Measurements from ENCODE around the gene PRR33.

The PRR33 gene

DNA sequence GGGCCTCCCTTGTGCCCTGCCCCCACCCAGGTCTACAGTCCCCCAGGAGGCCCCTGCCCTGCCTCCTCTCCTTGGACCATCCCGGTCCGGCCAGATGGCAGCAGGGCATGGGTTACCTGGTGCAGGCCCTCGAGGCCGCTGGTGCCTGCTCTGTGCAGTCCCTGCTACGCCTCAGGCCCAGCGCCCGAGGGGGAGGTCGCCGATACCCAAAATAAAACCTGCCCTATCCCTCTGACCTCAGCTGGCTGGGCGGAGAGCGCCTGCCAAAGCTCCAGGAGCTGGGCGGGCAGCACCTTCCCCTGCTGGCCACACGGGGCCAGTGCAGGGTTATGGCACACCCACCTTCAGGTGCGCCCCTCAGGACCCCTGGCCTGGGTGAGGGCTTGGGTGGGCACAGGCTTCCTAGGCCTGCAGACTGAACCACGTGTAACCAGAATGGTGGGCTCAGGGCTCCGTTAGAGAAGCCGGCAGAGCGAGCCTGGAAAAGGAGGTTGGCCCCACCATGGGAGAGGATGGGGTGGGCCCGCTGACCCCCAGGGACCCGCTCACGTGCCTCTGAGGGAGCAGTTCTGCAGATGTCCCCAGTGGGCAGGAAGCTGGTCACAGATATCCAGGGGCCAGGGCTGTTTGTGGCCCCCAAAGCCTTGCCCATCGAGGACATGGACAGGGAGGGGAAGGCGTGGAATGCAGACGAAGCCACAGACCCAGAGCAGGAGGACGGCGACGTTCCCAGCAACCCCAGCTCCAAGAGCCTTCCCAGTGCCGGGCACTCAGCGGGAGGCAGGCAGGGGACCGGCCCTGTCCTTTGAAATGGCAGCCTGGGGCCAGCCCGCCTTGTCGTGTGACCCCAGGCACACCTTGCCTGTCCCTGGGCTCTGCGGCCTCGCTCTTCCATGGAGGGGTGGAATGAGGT is 26.1 kb upstream of the PRR33 start:
- Histone ChIP-seq H3K4me3 (ENCODE audit: insufficient read length, low read depth) (no peak overlapping the region), H3K27me3 (ENCODE audit: insufficient read depth, insufficient read length) (peaks cover 4% of the 10 kb centered on the region), H3K9ac (ENCODE audit: insufficient read length, low read depth) (no peak overlapping the region), H3K9me3 (ENCODE audit: insufficient read depth, low read length) (no peaks in the 10 kb centered on the region), H3K4me1 (ENCODE audit: insufficient read depth, insufficient read length) (peaks cover 19% of the 10 kb centered on the region), H3K36me3 (ENCODE audit: insufficient read depth, insufficient read length, low read length) (no peaks in the 10 kb centered on the region)
- TF ChIP-seq YY1 (IDR thresholded peaks at IDR 0.05; ENCODE audit: insufficient read depth, insufficient read length): no peak
- TF ChIP-seq ZNF274 (IDR thresholded peaks at IDR 0.05; ENCODE audit: low read depth, low read length): no peak
- TF ChIP-seq SUZ12 (IDR thresholded peaks at IDR 0.05; ENCODE audit: extremely low read depth, insufficient read depth, insufficient read length): no peak
- no peak for DNase-seq (ENCODE audit: low read depth, low spot score)

DNA sequence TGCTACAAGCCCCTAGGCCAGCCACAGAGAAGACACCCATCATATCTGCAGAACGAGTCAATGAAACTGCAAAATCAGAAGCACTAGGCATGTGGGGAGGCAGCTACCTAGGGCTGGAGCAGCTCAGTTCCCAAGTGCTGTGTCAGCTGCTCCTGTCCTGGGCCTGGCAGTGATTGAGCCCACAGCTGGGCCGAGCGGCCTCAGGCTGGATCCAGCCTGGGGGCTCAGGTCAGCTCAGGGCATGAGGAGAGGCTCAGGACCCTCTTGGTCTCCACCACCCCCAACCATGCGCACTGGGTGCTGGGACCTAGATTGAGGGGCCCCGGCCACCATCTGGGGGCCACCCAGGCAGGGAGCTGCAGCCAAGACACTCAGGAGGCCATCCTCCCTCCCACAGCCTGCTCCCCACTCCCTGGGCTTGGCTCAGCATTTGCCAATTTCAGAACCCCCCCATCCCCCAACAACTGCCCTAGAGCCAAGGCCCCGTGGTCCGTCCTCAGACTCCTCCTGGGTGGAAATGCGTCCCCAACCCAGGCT is 25.4 kb upstream of the PRR33 start:
- Histone ChIP-seq H3K27me3 (ENCODE audit: insufficient read depth, insufficient read length) (peaks cover 4% of the 10 kb centered on the region), H3K36me3 (ENCODE audit: insufficient read depth, insufficient read length, low read length) (no peaks in the 10 kb centered on the region), H3K9me3 (ENCODE audit: insufficient read depth, low read length) (no peaks in the 10 kb centered on the region), H3K4me3 (ENCODE audit: insufficient read length, low read depth) (no peak overlapping the region), H3K9ac (ENCODE audit: insufficient read length, low read depth) (peak overlapping the region; percentile 46), H3K4me1 (ENCODE audit: insufficient read depth, insufficient read length) (peaks cover 16% of the 10 kb centered on the region)
- no peak for TF ChIP-seq YY1 (IDR thresholded peaks at IDR 0.05; ENCODE audit: insufficient read depth, insufficient read length)
- TF ChIP-seq SUZ12 (IDR thresholded peaks at IDR 0.05; ENCODE audit: extremely low read depth, insufficient read depth, insufficient read length): no peak
- TF ChIP-seq ZNF274 (IDR thresholded peaks at IDR 0.05; ENCODE audit: low read depth, low read length): no peak
- DNase-seq (ENCODE audit: low read depth, low spot score): no peak

DNA sequence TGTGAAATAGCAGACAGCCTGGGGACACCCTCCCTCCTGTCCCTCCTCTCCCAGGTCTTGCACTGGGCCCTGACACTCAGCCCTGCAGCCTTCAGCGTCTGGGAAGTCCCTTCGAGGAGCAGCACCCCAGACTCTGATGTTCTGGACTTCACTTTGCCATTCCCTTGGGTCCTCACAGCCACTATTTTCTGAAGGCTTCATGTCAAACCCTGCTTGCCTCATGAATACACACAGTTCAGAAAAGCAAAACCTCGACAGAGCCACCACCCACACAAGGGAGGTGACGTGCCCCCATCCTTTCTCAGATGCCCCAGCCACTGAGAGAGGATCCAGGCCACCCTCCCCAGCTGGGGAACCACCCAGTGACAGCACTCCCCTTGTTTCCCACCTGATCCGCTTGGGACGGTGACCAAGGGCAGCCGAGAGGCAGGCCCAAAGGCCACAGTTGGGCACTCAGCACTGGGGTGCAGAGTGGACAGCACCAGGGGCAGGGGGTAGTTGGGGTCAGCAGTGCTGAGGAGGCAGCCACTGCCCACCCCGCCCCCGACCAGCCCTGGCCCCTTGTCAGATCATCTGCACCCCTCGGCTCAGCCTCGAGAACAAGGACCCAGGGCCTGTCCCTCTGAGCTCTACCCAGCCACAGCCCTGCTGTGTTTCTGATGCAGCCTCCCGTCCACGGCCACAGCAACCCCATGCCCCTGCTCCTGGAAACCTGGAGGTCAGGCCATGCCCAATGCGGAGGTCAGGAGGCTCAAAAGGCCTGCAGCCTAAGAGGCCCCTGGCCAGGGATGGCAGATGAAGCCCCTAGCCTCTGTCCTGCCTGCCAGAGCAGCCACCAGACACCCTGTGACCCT is 24.7 kb upstream of the PRR33 start:
- TF ChIP-seq YY1 (IDR thresholded peaks at IDR 0.05; ENCODE audit: insufficient read depth, insufficient read length) (no peak), SUZ12 (IDR thresholded peaks at IDR 0.05; ENCODE audit: extremely low read depth, insufficient read depth, insufficient read length) (no peak)
- H3K27me3 ChIP-seq (ENCODE audit: insufficient read depth, insufficient read length): peaks cover 4% of the 10 kb centered on the region
- no peak overlapping the region for H3K4me3 ChIP-seq (ENCODE audit: insufficient read length, low read depth)
- DNase-seq (ENCODE audit: low read depth, low spot score): no peak
- no peaks in the 10 kb centered on the region for H3K36me3 ChIP-seq (ENCODE audit: insufficient read depth, insufficient read length, low read length)
- H3K9me3 ChIP-seq (ENCODE audit: insufficient read depth, low read length): no peaks in the 10 kb centered on the region
- peaks cover 16% of the 10 kb centered on the region for H3K4me1 ChIP-seq (ENCODE audit: insufficient read depth, insufficient read length)
- peak overlapping the region; percentile 46 for H3K9ac ChIP-seq (ENCODE audit: insufficient read length, low read depth)

DNA sequence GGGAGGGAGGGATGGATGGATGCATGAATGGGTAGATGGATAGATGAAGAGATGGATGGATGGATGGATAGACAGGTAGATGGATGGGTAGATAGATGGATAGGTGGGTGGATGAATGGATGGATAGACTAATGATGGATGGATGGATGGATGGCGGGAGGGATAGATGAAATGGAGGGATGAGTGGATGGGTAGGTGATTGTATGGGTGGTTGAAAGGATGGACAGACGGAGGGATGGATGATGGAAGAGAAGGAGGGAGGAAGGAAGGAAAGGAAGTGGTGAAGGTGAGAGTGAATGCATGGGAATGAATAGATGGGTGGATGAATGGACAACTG is 24.1 kb upstream of the PRR33 start:
- no peaks in the 10 kb centered on the region for H3K9me3 ChIP-seq (ENCODE audit: insufficient read depth, low read length)
- peaks cover 4% of the 10 kb centered on the region for H3K27me3 ChIP-seq (ENCODE audit: insufficient read depth, insufficient read length)
- no peak overlapping the region for H3K9ac ChIP-seq (ENCODE audit: insufficient read length, low read depth)
- H3K36me3 ChIP-seq (ENCODE audit: insufficient read depth, insufficient read length, low read length): no peaks in the 10 kb centered on the region
- no peak overlapping the region for H3K4me3 ChIP-seq (ENCODE audit: insufficient read length, low read depth)
- DNase-seq (ENCODE audit: low read depth, low spot score): no peak
- H3K4me1 ChIP-seq (ENCODE audit: insufficient read depth, insufficient read length): peaks cover 13% of the 10 kb centered on the region
- TF ChIP-seq SUZ12 (IDR thresholded peaks at IDR 0.05; ENCODE audit: extremely low read depth, insufficient read depth, insufficient read length) (no peak), YY1 (IDR thresholded peaks at IDR 0.05; ENCODE audit: insufficient read depth, insufficient read length) (no peak), ZNF274 (IDR thresholded peaks at IDR 0.05; ENCODE audit: low read depth, low read length) (no peak)

DNA sequence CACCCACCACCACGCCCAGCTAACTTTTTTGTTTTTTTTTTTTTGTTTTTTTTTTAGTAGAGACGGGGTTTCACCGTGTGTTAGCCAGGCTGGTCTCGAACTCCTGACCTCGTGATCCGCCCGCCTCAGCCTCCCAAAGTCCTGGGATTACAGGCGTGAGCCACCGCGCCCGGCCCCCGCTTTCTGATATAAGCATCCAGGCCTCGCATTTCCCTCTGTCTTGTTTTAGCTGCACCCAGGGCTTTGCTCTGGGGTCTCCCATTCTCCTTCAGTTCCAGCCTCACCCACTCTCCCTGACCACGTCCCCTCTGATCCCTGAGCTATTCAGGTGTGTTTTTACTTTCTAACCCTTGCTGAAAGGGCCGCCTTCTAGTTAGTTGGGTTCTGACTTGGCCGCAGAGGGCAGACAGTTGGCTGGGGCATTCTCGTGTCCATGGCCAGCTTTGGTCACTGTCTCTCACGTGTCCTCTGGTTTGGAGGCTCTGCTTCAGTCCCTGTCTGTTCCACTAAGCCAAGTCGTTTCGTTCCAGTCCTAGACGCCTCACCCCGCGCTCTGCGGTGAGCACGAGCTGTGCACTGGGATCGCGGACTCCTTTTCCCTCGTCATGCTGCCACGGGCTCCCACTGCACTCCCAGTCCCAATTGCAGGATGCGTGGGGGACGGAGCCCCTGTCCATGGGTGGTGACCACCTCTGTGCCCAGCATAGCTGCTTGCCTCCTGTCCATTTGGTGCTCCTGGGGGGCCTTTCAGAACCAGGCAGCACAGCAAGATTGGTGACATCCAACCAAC is 21.8 kb upstream of the PRR33 start:
- no peak overlapping the region for H3K9ac ChIP-seq (ENCODE audit: insufficient read length, low read depth)
- H3K27me3 ChIP-seq (ENCODE audit: insufficient read depth, insufficient read length): peaks cover 4% of the 10 kb centered on the region
- H3K9me3 ChIP-seq (ENCODE audit: insufficient read depth, low read length): no peaks in the 10 kb centered on the region
- H3K36me3 ChIP-seq (ENCODE audit: insufficient read depth, insufficient read length, low read length): no peaks in the 10 kb centered on the region
- H3K4me1 ChIP-seq (ENCODE audit: insufficient read depth, insufficient read length): peaks cover 13% of the 10 kb centered on the region
- no peak overlapping the region for H3K4me3 ChIP-seq (ENCODE audit: insufficient read length, low read depth)
- TF ChIP-seq SUZ12 (IDR thresholded peaks at IDR 0.05; ENCODE audit: extremely low read depth, insufficient read depth, insufficient read length) (no peak), YY1 (IDR thresholded peaks at IDR 0.05; ENCODE audit: insufficient read depth, insufficient read length) (no peak), ZNF274 (IDR thresholded peaks at IDR 0.05; ENCODE audit: low read depth, low read length) (no peak)
- DNase-seq (ENCODE audit: low read depth, low spot score): no peak

DNA sequence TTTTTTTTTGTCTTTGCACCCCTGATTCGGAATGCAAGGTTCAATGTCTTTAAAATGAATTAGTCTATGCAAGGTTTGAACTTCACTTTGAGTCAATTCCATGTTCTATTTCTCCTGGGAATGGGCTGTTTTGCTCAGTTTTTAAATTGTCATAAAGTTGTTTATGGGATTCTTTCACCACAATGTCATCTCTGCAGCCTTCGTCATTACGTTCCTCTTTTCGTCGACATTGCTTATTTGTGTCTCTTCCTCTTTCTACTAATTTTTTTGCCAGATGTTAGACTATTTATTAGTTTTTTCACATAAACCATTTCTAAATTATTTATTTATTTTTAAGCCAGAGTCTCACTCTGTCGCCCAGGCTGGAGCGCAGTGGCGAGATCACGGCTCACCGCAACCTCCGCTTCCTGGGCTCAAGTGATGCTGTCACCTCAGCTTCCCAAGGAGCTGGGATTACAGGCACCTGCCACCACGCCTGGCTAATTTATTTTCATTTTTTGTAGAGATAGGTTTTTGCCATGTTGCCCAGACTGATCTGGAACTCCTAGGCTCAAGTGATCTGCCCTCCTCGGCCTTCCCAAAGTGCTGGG is 20.7 kb upstream of the PRR33 start:
- Histone ChIP-seq H3K27me3 (ENCODE audit: insufficient read depth, insufficient read length) (peaks cover 4% of the 10 kb centered on the region), H3K9ac (ENCODE audit: insufficient read length, low read depth) (no peak overlapping the region), H3K36me3 (ENCODE audit: insufficient read depth, insufficient read length, low read length) (no peaks in the 10 kb centered on the region), H3K4me1 (ENCODE audit: insufficient read depth, insufficient read length) (peaks cover 8% of the 10 kb centered on the region), H3K9me3 (ENCODE audit: insufficient read depth, low read length) (no peaks in the 10 kb centered on the region), H3K4me3 (ENCODE audit: insufficient read length, low read depth) (no peak overlapping the region)
- TF ChIP-seq YY1 (IDR thresholded peaks at IDR 0.05; ENCODE audit: insufficient read depth, insufficient read length): no peak
- TF ChIP-seq SUZ12 (IDR thresholded peaks at IDR 0.05; ENCODE audit: extremely low read depth, insufficient read depth, insufficient read length): no peak
- TF ChIP-seq ZNF274 (IDR thresholded peaks at IDR 0.05; ENCODE audit: low read depth, low read length): no peak
- no peak for DNase-seq (ENCODE audit: low read depth, low spot score)
